ENCODE data around the gene CDYL2.
"Not testable (repeated sequence)": the region's sequence is repeated elsewhere in the genome, so short reads cannot be mapped to it uniquely, and the experiment has no call there.

Gene CDYL2

GRCh38 chr16:80806927-80807340 lies 2.5 kb upstream of the CDYL2 start:
- no peak for DNase-seq

- DNase-seq, result no peak
These were observed 1.9 kb upstream of the CDYL2 start for GRCh38 chr16:80806289-80806688.

GRCh38 chr16:80804056-80804525 lies 307 bp downstream of the CDYL2 start:
- DNase-seq, result peak; percentile 20 to 55 (median 20)

GRCh38 chr16:80803339-80804055 lies 901 bp downstream of the CDYL2 start:
- peak in 1 of 3 experiments; percentile 32 for DNase-seq

- DNase-seq, result no peak
These were observed 1.5 kb downstream of the CDYL2 start for GRCh38 chr16:80802902-80803301.

GRCh38 chr16:80802138-80802537 lies 2.3 kb downstream of the CDYL2 start:
- DNase-seq, result no peak

- DNase-seq, result no peak
These were observed 10.3 kb downstream of the CDYL2 start for GRCh38 chr16:80794071-80794470.

GRCh38 chr16:80792031-80792430 lies 12.4 kb downstream of the CDYL2 start:
- DNase-seq, result no peak

GRCh38 chr16:80791411-80791810 lies 13.0 kb downstream of the CDYL2 start:
- DNase-seq, result no peak

GRCh38 chr16:80790751-80791150 lies 13.6 kb downstream of the CDYL2 start:
- no peak for DNase-seq

- no peak for DNase-seq
These were observed 16.4 kb downstream of the CDYL2 start for GRCh38 chr16:80788027-80788426.

- DNase-seq, result not testable (repeated sequence)
These were observed 17.8 kb downstream of the CDYL2 start for GRCh38 chr16:80786561-80786960.

GRCh38 chr16:80784951-80785350 lies 19.4 kb downstream of the CDYL2 start:
- no peak for DNase-seq

GRCh38 chr16:80778703-80779102 lies 25.7 kb downstream of the CDYL2 start:
- DNase-seq, result no peak

GRCh38 chr16:80776856-80777255 lies 27.5 kb downstream of the CDYL2 start:
- no peak for DNase-seq

GRCh38 chr16:80775450-80775849 lies 28.9 kb downstream of the CDYL2 start:
- no peak for DNase-seq

- no peak for DNase-seq
These were observed 37.6 kb downstream of the CDYL2 start for GRCh38 chr16:80766798-80767197.

GRCh38 chr16:80759419-80760162 lies 44.8 kb downstream of the CDYL2 start:
- DNase-seq, result no peak

- DNase-seq, result no peak
These were observed 49.9 kb downstream of the CDYL2 start for GRCh38 chr16:80754476-80754875.

GRCh38 chr16:80752541-80752940 lies 51.9 kb downstream of the CDYL2 start:
- DNase-seq, result peak in 1 of 3 experiments; percentile 3

- peak in 1 of 3 experiments; percentile 14 for DNase-seq
These were observed 53.2 kb downstream of the CDYL2 start for GRCh38 chr16:80751167-80751566.

GRCh38 chr16:80746231-80746630 lies 58.2 kb downstream of the CDYL2 start:
- DNase-seq, result no peak

GRCh38 chr16:80744856-80745255 lies 59.5 kb downstream of the CDYL2 start:
- no peak for DNase-seq

GRCh38 chr16:80743772-80744171 lies 60.6 kb downstream of the CDYL2 start:
- no peak for DNase-seq

Data from NCI-H1417 (cell line).